IMR-90 (cell line): ENCODE data around the gene CAMKMT. TPM values are rescaled to one million over a fixed set of nuclear protein-coding genes. Genes with fewer than 3 reads are reported as not detected.
A peak's percentile ranks its signal among the peaks of the same experiment; 100 is the strongest.

ENCODE experiments used
- ATAC-seq: fragments of 200-7000 bp; cut with Tn5 transposase; 2 replicates; pipeline ENCODE4 v1.9.1; 2020; ENCODE audit warnings: low read depth, mild to moderate bottlenecking, moderate library complexity
- BruUV-seq: library from RNA; stranded (reverse); fragments of 400-500 nt; replicated peaks from 2 replicates; lab custom pipeline; 2021; lab: Mats Ljungman, UMichigan
- CTCF ChIA-PET: fragments of 300-600 bp; formaldehyde crosslinking; extraction: SDS; loops from one replicate; lab custom pipeline; 2021; ENCODE audit warnings: antibody characterized with exemption; lab: Yijun Ruan, JAX
- POLR2A ChIA-PET: fragments of 300-600 bp; sonication (Branson Sonifier 250); formaldehyde crosslinking; loops from one replicate; lab custom pipeline; 2022; ENCODE audit warnings: antibody characterized with exemption; ENCODE audit not compliant: unreplicated experiment; lab: Charles Lee
- DNase-seq: peaks from one replicate; pipeline ENCODE4 v3.0.0; 2013
- H2AFZ ChIP-seq: replicated peaks from 2 replicates; pipeline ENCODE3; 2013; ENCODE audit warnings: low read length, mild to moderate bottlenecking; ENCODE audit not compliant: poor library complexity
- H2AK5ac ChIP-seq: 2 replicates; pipeline ENCODE4 v1.6.1; 2013; ENCODE audit warnings: low read depth, low read length, inconsistent platforms
- H2AK9ac ChIP-seq: replicated peaks from 2 replicates; pipeline ENCODE3; 2013; ENCODE audit warnings: mild to moderate bottlenecking, low read depth, low read length, moderate library complexity; ENCODE audit not compliant: poor library complexity
- H2BK120ac ChIP-seq: 2 replicates; pipeline ENCODE4 v1.6.1; 2013; ENCODE audit warnings: low read depth, low read length, inconsistent platforms
- H2BK15ac ChIP-seq: 3 replicates; pipeline ENCODE4 v1.6.1; 2013; ENCODE audit warnings: low read depth, low read length, inconsistent platforms
- H2BK20ac ChIP-seq: 2 replicates; pipeline ENCODE4 v1.6.1; 2013; ENCODE audit warnings: low read depth, mild to moderate bottlenecking, inconsistent platforms, low read length, moderate library complexity
- H2BK5ac ChIP-seq: 2 replicates; pipeline ENCODE4 v1.6.1; 2013; ENCODE audit warnings: mild to moderate bottlenecking, low read depth, low read length, inconsistent platforms; ENCODE audit not compliant: poor library complexity, severe bottlenecking
- H3K14ac ChIP-seq: replicated peaks from 2 replicates; pipeline ENCODE4 v1.6.1; 2013; ENCODE audit warnings: low read depth, low read length, inconsistent platforms
- H3K18ac ChIP-seq: 2 replicates; pipeline ENCODE4 v1.6.1; 2013; ENCODE audit warnings: low read depth, low read length, control low read depth
- H3K23ac ChIP-seq: 2 replicates; pipeline ENCODE4 v1.6.1; 2013; ENCODE audit warnings: low read depth, low read length, inconsistent platforms
- H3K27ac ChIP-seq: 2 replicates; pipeline ENCODE4 v1.5.1; 2013; ENCODE audit warnings: mild to moderate bottlenecking, control low read depth, low read length; ENCODE audit not compliant: insufficient read depth
- H3K27me3 ChIP-seq: 2 replicates; pipeline ENCODE4 v1.6.1; 2013; ENCODE audit warnings: low read length; ENCODE audit not compliant: control insufficient read depth, insufficient read depth
- H3K36me3 ChIP-seq: 2 replicates; pipeline ENCODE4 v1.6.1; 2013; ENCODE audit warnings: low read length, mixed read lengths; ENCODE audit not compliant: control insufficient read depth, insufficient read depth
- H3K4ac ChIP-seq: 2 replicates; pipeline ENCODE4 v1.6.1; 2013; ENCODE audit warnings: low read depth, low read length, inconsistent platforms
- H3K4me1 ChIP-seq: 2 replicates; pipeline ENCODE4 v1.6.1; 2013; ENCODE audit warnings: low read length, mixed read lengths; ENCODE audit not compliant: control insufficient read depth, insufficient read depth
- H3K4me2 ChIP-seq: 2 replicates; pipeline ENCODE4 v1.6.1; 2013; ENCODE audit warnings: low read depth, mild to moderate bottlenecking, control low read depth, low read length, moderate library complexity
- H3K4me3 ChIP-seq: 2 replicates; pipeline ENCODE4 v1.5.1; 2013; ENCODE audit warnings: low read depth, mild to moderate bottlenecking, control low read depth, low read length, moderate library complexity; ENCODE audit not compliant: insufficient read depth
- H3K56ac ChIP-seq: 2 replicates; pipeline ENCODE4 v1.6.1; 2013; ENCODE audit warnings: low read length, inconsistent platforms; ENCODE audit not compliant: insufficient read depth; ENCODE audit errors: extremely low read depth
- H3K79me1 ChIP-seq, 2 experiments: 2 replicates each; pipeline ENCODE4 v1.6.1; 2013; ENCODE audit warnings: low read length in 2 of 2, inconsistent platforms in 1 of 2, low read depth in 1 of 2
- H3K9ac ChIP-seq: 2 replicates; pipeline ENCODE4 v1.6.1; 2013; ENCODE audit warnings: low read depth, low read length, control low read depth
- H3K9me1 ChIP-seq: 2 replicates; pipeline ENCODE4 v1.6.1; 2013; ENCODE audit warnings: low read length, inconsistent platforms; ENCODE audit not compliant: insufficient read depth
- H3K9me3 ChIP-seq: 2 replicates; pipeline ENCODE4 v1.6.1; 2013; ENCODE audit warnings: low read length; ENCODE audit not compliant: control insufficient read depth, insufficient read depth
- H4K20me1 ChIP-seq: 2 replicates; pipeline ENCODE4 v1.6.1; 2013; ENCODE audit warnings: low read length, inconsistent platforms; ENCODE audit not compliant: insufficient read depth
- H4K5ac ChIP-seq: 2 replicates; pipeline ENCODE4 v1.6.1; 2013; ENCODE audit warnings: mild to moderate bottlenecking, low read depth, low read length, control low read depth
- H4K8ac ChIP-seq, 2 experiments: 2 replicates each; pipeline ENCODE4 v1.6.1; 2013; ENCODE audit warnings: low read depth in 2 of 2, low read length in 2 of 2, control low read depth in 1 of 2, inconsistent platforms in 1 of 2
- H4K91ac ChIP-seq: 2 replicates; pipeline ENCODE4 v1.6.1; 2013; ENCODE audit warnings: low read depth, low read length, inconsistent platforms; ENCODE audit not compliant: insufficient read depth
- POLR2A ChIP-seq: IDR thresholded peaks from 2 replicates; pipeline ENCODE4 v1.6.1; 2012; ENCODE audit warnings: mild to moderate bottlenecking, low read depth, low read length
- RAD21 ChIP-seq: IDR thresholded peaks from 2 replicates; pipeline ENCODE4 v1.6.1; 2012; ENCODE audit warnings: low read length, improper control_type of control experiment
- SMC3 ChIP-seq: fragments of 150-350 bp; IDR thresholded peaks from 2 replicates; pipeline ENCODE4 v1.6.1; 2016; ENCODE audit warnings: low read depth, mild to moderate bottlenecking, antibody characterized with exemption, low read length, moderate library complexity
- WGBS, 2 experiments: methylation state at CpG; one replicate each; pipeline versions ENCODE4 v1.1.5 to v1.1.7; 2013; ENCODE audit warnings: missing lambda C conversion rate in 2 of 2; ENCODE audit not compliant: insufficient read length in 1 of 2; ENCODE audit errors: extremely low coverage in 2 of 2; 5-methylcytosine and 5-hydroxymethylcytosine counted together
- dilution Hi-C: fragments of 300-500 bp; cut with HindIII; formaldehyde crosslinking; loops from one replicate; pipeline ENCODE4 v1.14.3; 2018; ENCODE audit warnings: low sequenced_read_pairs; ENCODE audit not compliant: unreplicated experiment
- in situ Hi-C: fragments of 300-500 bp; cut with MboI; formaldehyde crosslinking; loops from 3 replicates; pipeline ENCODE4 v1.14.3; 2019; ENCODE audit warnings: low sequenced_read_pairs, inconsistent platforms, mixed read lengths
- intact Hi-C: fragments of 100-400 bp; cut with micrococcal nuclease; formaldehyde crosslinking; loops from 2 replicates; pipeline ENCODE4 v1.10.0; 2022
- polyA plus RNA-seq, 3 experiments: library from polyadenylated mRNA; depleted of rRNA; stranded (reverse); fragments of >200 nt; gene quantifications; 2 replicates each; pipeline ENCODE4 v1.2.3, GENCODE V29; 2012; ENCODE audit warnings: low replicate concordance in 1 of 3
- total RNA-seq: library from RNA; depleted of rRNA; stranded (reverse); fragments of >200 nt; gene quantifications from 2 replicates; pipeline ENCODE4 v1.2.3, GENCODE V29; 2012
- TF ChIP-seq, protein P1 (sequence below): fragments of 150-350 bp; IDR thresholded peaks from 2 replicates; pipeline ENCODE4 v1.6.1; 2017; ENCODE audit warnings: mild to moderate bottlenecking, antibody characterized with exemption, low read length, low read depth
- TF ChIP-seq, protein P2 (sequence below): conservative IDR thresholded peaks from 2 replicates; pipeline ENCODE4 v1.5.1; 2012; ENCODE audit warnings: mild to moderate bottlenecking, low read depth, low read length, improper control_type of control experiment

The CAMKMT gene
- total and polyA plus RNA-seq, 2 of the 4 experiments (the other 2 are of a cell fraction) = 4.4 to 6.8 TPM

DNA sequence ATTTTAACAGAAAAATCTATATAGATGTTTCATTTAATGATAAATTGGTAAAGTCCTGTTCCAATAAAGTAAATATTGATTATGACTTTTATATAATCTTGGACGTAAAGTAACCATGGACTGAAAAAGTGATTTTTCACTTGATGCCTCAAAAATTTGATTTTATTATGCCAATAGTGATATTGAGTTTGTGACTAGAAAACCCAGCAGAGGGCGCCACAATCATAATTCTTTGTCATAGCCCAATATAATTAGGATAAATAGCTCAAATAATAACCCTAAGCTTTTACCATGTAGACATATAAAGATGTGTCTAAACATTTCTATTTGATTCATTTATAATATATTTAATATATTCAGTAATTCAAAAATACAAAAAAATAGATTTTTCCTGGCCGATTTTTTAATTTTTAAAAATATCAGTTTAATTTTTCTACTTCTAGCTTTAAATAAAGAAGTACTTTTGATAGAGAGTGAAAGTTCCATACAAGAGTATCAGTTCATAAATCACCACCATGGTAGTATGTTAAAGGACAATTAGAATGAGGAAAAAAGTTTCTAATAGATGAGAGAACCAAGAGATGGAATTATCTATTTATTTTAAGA, 30.7 kb downstream of the CAMKMT start:
- ATAC-seq (peak; percentile 37; the same call in 1 of the 2 replicates), DNase-seq (peak; percentile 21)
- H3K9me3 ChIP-seq = no peaks in the 10 kb centered on the region
- H3K23ac ChIP-seq = no peak overlapping the region
- H3K4me3 ChIP-seq = no peak overlapping the region
- no peak overlapping the region for H2BK5ac ChIP-seq
- no peak overlapping the region for H2AK5ac ChIP-seq
- no CpG with 5 or more reads among the region's 3 CpGs for WGBS, 2 experiments
- in situ Hi-C loops (loop anchor here (10.0 kb wide), 1 partner anchor 562 kb away; no protein-coding TSS in a partner anchor), intact Hi-C loops (loop anchor here (1.0 kb wide), 3 partner anchors 87 to 563 kb away; no protein-coding TSS in a partner anchor), dilution Hi-C loops (no loop called here)
- H2BK20ac ChIP-seq = no peak overlapping the region
- no TSS peak for BruUV-seq
- no peak overlapping the region for H2BK15ac ChIP-seq
- H3K56ac ChIP-seq = no peak overlapping the region
- H2BK120ac ChIP-seq = no peak overlapping the region
- no peak overlapping the region for H4K91ac ChIP-seq
- H3K14ac ChIP-seq = no peak overlapping the region
- H3K27ac ChIP-seq = no peak overlapping the region
- H4K20me1 ChIP-seq = no peaks in the 10 kb centered on the region
- H3K27me3 ChIP-seq = no peaks in the 10 kb centered on the region
- no peaks in the 10 kb centered on the region for H3K4me1 ChIP-seq
- no peaks in the 10 kb centered on the region for H3K36me3 ChIP-seq
- no peak overlapping the region for H4K5ac ChIP-seq
- no peak overlapping the region for H3K4me2 ChIP-seq
- H3K4ac ChIP-seq = no peak overlapping the region
- no peaks in the 10 kb centered on the region for H3K79me1 ChIP-seq
- POLR2A ChIA-PET = no interaction called here
- H3K18ac ChIP-seq = no peak overlapping the region
- H3K9ac ChIP-seq = no peak overlapping the region
- H2AFZ ChIP-seq = no peak overlapping the region
- CTCF ChIA-PET = interaction anchor here (0.6 to 4.3 kb wide), 9 partner anchors 9 to 563 kb away, joined by 3 to 21 read pairs (median 3); partner anchors contain the start of gene CAMKMT
- no peak overlapping the region for H2AK9ac ChIP-seq
- TF ChIP-seq, protein P1, sequence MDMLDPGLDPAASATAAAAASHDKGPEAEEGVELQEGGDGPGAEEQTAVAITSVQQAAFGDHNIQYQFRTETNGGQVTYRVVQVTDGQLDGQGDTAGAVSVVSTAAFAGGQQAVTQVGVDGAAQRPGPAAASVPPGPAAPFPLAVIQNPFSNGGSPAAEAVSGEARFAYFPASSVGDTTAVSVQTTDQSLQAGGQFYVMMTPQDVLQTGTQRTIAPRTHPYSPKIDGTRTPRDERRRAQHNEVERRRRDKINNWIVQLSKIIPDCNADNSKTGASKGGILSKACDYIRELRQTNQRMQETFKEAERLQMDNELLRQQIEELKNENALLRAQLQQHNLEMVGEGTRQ = no peak
- TF ChIP-seq RAD21 = peak; percentile 55
- TF ChIP-seq SMC3 = peak; percentile 46; the same call in 1 of the 2 replicates
- TF ChIP-seq, protein P2, sequence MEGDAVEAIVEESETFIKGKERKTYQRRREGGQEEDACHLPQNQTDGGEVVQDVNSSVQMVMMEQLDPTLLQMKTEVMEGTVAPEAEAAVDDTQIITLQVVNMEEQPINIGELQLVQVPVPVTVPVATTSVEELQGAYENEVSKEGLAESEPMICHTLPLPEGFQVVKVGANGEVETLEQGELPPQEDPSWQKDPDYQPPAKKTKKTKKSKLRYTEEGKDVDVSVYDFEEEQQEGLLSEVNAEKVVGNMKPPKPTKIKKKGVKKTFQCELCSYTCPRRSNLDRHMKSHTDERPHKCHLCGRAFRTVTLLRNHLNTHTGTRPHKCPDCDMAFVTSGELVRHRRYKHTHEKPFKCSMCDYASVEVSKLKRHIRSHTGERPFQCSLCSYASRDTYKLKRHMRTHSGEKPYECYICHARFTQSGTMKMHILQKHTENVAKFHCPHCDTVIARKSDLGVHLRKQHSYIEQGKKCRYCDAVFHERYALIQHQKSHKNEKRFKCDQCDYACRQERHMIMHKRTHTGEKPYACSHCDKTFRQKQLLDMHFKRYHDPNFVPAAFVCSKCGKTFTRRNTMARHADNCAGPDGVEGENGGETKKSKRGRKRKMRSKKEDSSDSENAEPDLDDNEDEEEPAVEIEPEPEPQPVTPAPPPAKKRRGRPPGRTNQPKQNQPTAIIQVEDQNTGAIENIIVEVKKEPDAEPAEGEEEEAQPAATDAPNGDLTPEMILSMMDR = peak; percentile 65
- TF ChIP-seq POLR2A = no peak
- no peak overlapping the region for H4K8ac ChIP-seq
- no peaks in the 10 kb centered on the region for H3K9me1 ChIP-seq
